ENCODE measurements around the gene FADS2.

DNA sequence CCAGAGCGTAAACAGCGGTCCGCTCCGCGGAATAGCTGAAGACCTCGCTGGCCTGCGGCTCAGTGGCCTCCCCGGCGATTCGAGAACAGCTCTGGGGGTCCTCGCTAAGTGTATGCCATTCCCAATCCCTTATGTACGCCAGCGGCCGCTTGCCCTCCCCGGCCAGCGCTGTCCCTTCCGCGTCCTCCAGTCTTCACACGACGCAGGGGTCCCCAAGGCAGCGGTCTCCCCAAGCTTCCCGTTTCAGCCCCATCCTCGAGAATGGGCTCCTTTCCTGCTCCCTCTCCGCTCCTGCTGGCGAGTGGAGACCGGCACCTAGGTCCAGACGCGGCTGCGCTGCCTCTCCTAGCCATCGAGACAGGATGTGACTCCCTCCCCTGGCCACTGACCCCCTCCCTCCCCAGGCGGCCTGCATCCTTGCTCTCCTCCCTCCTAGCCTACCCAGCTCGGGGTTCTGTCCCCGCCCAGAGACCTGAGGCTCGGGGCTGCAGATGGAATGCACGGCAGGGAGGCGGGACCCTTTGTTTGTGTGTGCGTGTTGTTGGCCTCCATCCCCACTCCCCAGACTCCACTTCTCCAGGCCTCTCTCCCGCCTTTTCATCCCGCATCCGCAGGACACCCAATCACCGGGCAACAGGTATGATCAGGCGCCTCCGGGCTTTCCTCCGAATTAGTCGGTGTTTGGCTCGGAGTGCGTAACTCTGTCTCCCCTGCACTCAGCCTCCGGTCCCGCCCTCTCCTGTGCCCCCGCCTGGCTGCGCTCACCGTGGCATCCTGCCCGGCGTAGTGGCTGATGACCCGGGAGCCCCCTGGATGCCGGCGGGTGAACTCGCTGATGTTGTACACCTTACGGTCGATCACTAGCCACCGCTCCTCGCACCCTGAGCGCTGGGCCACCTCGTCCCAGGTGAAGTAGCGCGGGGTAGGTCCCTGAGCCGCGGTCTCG, 12.0 kb upstream of the FADS2 start:
- TF ChIP-seq, protein P1, sequence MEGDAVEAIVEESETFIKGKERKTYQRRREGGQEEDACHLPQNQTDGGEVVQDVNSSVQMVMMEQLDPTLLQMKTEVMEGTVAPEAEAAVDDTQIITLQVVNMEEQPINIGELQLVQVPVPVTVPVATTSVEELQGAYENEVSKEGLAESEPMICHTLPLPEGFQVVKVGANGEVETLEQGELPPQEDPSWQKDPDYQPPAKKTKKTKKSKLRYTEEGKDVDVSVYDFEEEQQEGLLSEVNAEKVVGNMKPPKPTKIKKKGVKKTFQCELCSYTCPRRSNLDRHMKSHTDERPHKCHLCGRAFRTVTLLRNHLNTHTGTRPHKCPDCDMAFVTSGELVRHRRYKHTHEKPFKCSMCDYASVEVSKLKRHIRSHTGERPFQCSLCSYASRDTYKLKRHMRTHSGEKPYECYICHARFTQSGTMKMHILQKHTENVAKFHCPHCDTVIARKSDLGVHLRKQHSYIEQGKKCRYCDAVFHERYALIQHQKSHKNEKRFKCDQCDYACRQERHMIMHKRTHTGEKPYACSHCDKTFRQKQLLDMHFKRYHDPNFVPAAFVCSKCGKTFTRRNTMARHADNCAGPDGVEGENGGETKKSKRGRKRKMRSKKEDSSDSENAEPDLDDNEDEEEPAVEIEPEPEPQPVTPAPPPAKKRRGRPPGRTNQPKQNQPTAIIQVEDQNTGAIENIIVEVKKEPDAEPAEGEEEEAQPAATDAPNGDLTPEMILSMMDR (IDR thresholded peaks at IDR 0.05; ENCODE audit: insufficient read depth, low read length), result no peak
- TF ChIP-seq POLR2AphosphoS5 (IDR thresholded peaks at IDR 0.05; ENCODE audit: low read depth) (no peak), GABPA (IDR thresholded peaks at IDR 0.05; ENCODE audit: low read depth) (no peak), SPI1 (IDR thresholded peaks at IDR 0.05; ENCODE audit: borderline replicate concordance, low read depth) (no peak)
